Ectodermal cell (in vitro differentiated cells): ENCODE measurements around the gene IER5.

ENCODE experiments used
- H3K27ac ChIP-seq: 2 replicates; pipeline ENCODE4 v1.7.0; 2013; ENCODE audit warnings: mild to moderate bottlenecking, low read depth, low read length; ENCODE audit not compliant: insufficient read depth, poor library complexity, severe bottlenecking
- H3K27me3 ChIP-seq: 2 replicates; pipeline ENCODE4 v1.7.0; 2013; ENCODE audit warnings: mild to moderate bottlenecking, low read length; ENCODE audit not compliant: insufficient read depth, control insufficient read depth, poor library complexity, severe bottlenecking
- H3K36me3 ChIP-seq: one replicate; pipeline ENCODE4 v1.7.0; 2013; ENCODE audit warnings: low read length; ENCODE audit not compliant: control insufficient read depth, insufficient read depth
- H3K4me1 ChIP-seq: one replicate; pipeline ENCODE4 v1.7.0; 2013; ENCODE audit warnings: low read length; ENCODE audit not compliant: control insufficient read depth, insufficient read depth
- H3K4me3 ChIP-seq: 2 replicates; pipeline ENCODE4 v1.7.0; 2013; ENCODE audit warnings: low read depth, low read length, control low read depth; ENCODE audit not compliant: insufficient read depth
- H3K9me3 ChIP-seq: 2 replicates; pipeline ENCODE4 v1.7.0; 2013; ENCODE audit warnings: mild to moderate bottlenecking, low read length, moderate library complexity; ENCODE audit not compliant: control insufficient read depth
- WGBS, 2 experiments: methylation state at CpG; one replicate each; pipeline ENCODE4 v1.1.7; 2013; ENCODE audit warnings: missing lambda C conversion rate in 2 of 2; 5-methylcytosine and 5-hydroxymethylcytosine counted together

Gene IER5

DNA sequence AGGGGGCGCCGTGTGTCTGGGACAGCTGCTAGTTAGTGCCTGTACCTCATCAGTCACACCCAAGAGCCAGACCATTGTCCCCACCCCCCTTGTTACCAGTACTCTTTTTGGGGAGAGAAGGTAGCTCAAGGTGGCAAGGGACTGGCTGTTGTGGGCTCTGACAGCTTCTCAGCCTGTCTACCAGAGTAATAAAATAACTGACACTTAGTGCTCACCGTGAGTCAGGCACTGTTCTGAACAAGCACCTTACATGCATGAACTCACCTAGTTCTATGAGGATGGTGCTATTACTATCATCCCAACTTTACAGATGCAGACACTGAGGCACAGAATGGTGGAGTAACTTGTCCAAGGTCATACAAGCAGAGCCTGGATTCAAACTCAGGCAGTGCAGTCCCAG is 34.7 kb downstream of the IER5 start:
- WGBS, 2 experiments, result 88 to 89% methylated on average over 3 of the region's 3 CpGs
- peaks cover 20% of the 10 kb centered on the region for H3K4me1 ChIP-seq
- H3K27me3 ChIP-seq, result no peaks in the 10 kb centered on the region

DNA sequence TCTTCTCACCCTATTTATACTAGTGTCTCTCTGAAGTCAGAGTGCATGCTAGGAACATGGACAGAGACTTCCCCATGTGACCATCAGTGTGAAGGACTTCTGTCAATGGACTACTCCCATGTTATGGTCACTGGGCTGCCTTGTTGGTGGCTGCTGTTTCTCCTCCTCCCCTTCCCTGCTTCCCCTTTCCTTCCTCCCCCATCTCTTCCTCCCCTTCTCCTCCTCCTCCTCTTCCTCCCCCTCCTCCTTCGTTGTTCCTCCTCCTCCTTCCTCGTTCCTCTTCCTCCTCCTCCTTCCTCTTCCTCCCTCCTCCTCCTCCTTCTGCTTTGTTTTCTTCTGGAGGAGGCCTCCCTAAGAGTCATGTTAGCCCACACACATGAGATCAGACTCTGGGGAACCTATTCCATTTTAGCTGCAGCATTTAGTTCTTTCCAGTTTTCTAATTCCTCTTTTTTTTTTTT is 35.8 kb downstream of the IER5 start:
- H3K27ac ChIP-seq, result no peak overlapping the region
- H3K4me3 ChIP-seq, result no peak overlapping the region
- H3K36me3 ChIP-seq, result no peaks in the 10 kb centered on the region
- H3K9me3 ChIP-seq, result no peaks in the 10 kb centered on the region
- 26 to 43% methylated on average over 2 of the region's 2 CpGs for WGBS, 2 experiments
- H3K4me1 ChIP-seq, result peaks cover 28% of the 10 kb centered on the region
- no peaks in the 10 kb centered on the region for H3K27me3 ChIP-seq

More for the DNA sequence above, 34.7 kb downstream of the IER5 start:
- Histone ChIP-seq H3K27ac (no peak overlapping the region), H3K4me3 (no peak overlapping the region), H3K9me3 (no peaks in the 10 kb centered on the region), H3K36me3 (no peaks in the 10 kb centered on the region)

DNA sequence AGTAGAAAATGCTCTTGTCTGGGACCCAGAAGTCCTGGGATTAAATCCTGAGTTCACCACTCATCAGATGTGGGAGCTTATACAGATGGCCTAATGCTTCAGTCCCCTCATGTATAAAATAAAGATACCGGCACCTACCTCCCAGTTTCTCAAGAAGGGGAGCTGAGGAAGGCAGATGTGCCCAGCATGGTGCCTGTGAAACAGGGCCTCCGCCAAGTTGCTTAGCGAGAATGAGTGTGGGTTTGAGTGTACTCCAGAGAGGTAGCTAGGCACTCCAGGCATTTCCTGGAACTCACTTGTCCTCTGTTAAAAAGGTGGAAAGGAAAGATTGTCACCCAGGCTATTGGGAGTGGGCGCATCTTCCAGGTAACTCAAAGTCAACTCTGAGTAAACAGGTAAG is 37.8 kb downstream of the IER5 start:
- Histone ChIP-seq H3K9me3 (no peaks in the 10 kb centered on the region), H3K4me3 (no peak overlapping the region), H3K36me3 (no peaks in the 10 kb centered on the region), H3K27ac (no peak overlapping the region), H3K4me1 (peaks cover 46% of the 10 kb centered on the region), H3K27me3 (no peaks in the 10 kb centered on the region)
- 93% methylated on average over 4 of the region's 4 CpGs for WGBS, 2 experiments

DNA sequence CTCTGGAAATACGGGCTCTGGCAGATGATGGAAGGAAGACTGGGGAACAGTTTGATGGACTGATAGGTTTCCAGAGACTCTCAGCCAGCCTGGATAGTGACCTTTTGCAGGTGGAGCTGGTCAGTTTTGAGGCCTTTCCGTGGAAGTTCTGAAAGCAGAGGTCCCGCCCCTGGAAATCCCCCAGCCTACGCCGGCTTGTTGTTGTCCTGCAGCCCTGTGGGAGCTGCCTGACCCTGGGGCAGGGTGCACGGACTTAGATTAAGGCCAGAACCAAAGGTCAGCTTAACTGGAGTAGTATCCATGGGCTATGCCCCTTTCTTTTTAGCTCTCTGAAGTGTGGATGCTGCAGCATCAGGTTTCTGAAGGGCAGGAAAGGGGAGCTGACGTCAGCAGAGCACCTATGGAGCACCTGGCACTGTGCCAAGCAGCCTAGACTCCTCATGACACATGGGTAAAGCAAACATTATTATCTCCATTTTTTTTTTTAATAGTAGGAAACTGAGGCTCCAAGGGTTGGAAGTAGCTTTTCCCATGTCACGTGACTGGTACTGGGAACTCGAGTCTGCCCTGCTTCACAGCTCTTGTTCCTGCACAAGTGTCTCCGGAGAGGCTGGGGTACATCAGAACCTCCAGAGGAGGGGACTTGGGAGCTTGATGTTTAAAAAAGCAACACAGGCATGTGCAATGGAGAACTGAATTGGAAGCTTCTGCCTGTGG is 38.5 kb downstream of the IER5 start:
- H3K27ac ChIP-seq, result no peak overlapping the region
- 54 to 57% methylated on average over 10 of the region's 10 CpGs for WGBS, 2 experiments

DNA sequence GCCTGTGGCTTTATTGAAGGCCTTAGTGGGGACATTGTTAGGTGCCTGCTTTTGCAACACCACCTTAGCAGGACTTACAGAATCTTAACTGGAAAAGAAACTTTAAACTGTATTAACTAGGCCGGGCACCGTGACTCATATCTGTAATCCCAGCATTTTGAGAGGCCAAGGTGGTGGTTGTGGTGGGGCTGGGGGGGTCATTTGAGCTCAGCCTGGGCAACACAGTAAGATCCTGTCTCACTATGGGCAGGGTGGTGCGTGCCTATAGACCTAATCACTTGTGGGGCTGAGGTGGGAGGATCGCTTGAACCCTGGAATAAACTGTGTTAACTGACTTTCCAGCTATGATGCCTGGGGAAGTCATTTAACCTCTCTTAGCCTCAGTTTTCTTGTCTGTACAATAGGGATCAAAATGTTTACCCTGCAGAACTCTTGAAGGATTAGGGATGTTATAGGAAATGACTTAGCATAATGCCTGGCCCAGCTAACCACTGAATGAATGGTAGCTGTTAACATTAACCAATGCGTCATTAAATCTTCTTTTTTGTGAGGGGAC is 39.5 kb downstream of the IER5 start:
- WGBS, 2 experiments, result 92 to 93% methylated on average over 5 of the region's 5 CpGs
- Histone ChIP-seq H3K27ac (peak overlapping the region; percentile 58), H3K36me3 (no peaks in the 10 kb centered on the region), H3K9me3 (no peaks in the 10 kb centered on the region), H3K4me1 (peaks cover 50% of the 10 kb centered on the region), H3K4me3 (no peak overlapping the region), H3K27me3 (no peaks in the 10 kb centered on the region)

More for the DNA sequence above, 38.5 kb downstream of the IER5 start:
- Histone ChIP-seq H3K9me3 (no peaks in the 10 kb centered on the region), H3K27me3 (no peaks in the 10 kb centered on the region), H3K4me1 (peaks cover 50% of the 10 kb centered on the region), H3K36me3 (no peaks in the 10 kb centered on the region), H3K4me3 (no peak overlapping the region)

DNA sequence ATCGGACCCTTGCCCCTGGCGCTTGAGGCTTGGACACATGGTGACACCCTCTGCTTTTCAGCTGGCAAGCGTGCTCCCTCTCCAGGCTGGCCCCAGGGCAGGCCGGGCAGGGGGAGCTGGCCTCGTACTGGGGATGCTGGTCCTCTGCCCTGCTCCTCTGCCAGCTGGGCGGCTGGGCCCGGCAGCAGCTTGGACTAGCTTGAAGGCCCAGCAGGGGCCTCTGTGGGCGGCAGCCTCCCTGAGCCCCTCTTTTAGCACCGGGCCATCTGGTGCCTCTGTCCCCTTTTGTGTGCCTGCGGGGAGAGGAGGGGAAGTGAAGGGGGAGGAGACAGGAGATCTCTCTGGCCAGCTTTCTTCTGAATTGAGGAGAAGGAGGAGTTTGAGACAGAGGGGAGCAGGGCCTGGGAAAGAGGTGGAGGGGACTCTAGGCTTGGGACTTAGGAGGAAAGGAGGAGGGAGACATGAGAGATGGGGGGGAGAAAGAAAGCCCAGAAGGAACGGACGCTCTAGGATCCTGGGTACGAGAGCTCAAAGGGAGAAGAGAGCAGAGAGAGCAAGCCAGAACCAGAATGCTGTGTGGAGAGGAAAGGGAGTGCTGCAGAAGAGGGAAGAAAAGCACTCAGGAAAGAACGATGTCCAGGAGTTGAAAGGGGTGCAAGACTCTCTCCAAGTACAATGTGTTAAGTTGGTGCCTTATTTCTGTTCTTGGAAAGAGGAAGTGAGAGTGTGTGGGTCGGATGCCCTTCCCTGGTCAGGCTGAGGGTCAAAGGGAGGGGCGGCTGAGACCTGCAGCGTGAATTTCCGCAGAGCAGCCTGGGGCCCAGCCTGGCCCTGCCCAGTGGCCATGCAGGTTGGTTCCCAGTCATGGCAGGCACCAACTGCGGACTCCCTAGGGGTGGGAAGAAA is 40.3 kb downstream of the IER5 start:
- H3K27ac ChIP-seq, result peak overlapping the region; percentile 58
- no peaks in the 10 kb centered on the region for H3K27me3 ChIP-seq
- H3K36me3 ChIP-seq, result no peaks in the 10 kb centered on the region
- no peak overlapping the region for H3K4me3 ChIP-seq
- no peaks in the 10 kb centered on the region for H3K9me3 ChIP-seq
- H3K4me1 ChIP-seq, result peaks cover 50% of the 10 kb centered on the region
- 29 to 31% methylated on average over 19 of the region's 19 CpGs for WGBS, 2 experiments

DNA sequence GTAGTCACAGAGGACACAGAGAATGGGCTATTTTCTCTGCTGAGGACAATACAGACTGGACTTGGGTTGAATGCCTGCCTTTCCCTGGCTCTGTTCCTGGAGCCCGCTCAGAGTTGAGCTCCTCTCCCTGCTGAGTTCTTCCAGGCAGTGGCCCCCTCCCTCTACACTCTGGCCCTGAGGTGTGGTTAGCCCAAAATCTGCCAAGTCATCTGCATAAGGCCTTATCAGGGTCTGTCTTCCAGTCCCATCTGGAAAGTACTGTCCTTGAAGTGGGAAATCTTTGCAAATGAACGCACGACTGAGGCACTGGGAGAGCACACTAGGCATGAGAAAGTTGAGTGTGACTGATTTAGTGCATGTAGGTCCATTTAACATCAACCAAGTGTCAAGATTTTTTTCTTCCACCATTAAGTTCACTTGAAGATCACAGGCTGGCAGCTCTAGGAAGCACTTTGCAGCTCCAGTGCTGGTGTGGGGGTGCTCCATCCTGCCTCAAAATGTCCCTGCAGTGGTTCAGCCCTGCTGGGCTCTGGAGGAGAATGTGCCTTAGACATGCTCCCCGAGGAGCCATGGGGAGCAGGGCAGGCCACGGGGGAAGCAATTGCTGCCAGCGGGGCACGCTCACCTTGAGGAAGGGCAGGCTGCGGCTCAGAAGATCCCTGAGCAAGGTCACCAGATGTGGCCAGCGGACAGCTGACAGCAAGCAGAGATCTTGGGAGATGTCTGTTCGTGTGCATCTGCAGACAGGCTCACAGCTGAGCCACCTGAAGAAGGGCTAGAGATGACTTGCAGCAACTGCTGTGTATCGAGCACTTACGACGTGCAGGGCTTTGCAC is 41.5 kb downstream of the IER5 start:
- Histone ChIP-seq H3K4me1 (peaks cover 55% of the 10 kb centered on the region), H3K27me3 (no peaks in the 10 kb centered on the region), H3K36me3 (no peaks in the 10 kb centered on the region), H3K9me3 (no peaks in the 10 kb centered on the region), H3K27ac (no peak overlapping the region), H3K4me3 (no peak overlapping the region)
- 80 to 82% methylated on average over 13 of the region's 13 CpGs for WGBS, 2 experiments

DNA sequence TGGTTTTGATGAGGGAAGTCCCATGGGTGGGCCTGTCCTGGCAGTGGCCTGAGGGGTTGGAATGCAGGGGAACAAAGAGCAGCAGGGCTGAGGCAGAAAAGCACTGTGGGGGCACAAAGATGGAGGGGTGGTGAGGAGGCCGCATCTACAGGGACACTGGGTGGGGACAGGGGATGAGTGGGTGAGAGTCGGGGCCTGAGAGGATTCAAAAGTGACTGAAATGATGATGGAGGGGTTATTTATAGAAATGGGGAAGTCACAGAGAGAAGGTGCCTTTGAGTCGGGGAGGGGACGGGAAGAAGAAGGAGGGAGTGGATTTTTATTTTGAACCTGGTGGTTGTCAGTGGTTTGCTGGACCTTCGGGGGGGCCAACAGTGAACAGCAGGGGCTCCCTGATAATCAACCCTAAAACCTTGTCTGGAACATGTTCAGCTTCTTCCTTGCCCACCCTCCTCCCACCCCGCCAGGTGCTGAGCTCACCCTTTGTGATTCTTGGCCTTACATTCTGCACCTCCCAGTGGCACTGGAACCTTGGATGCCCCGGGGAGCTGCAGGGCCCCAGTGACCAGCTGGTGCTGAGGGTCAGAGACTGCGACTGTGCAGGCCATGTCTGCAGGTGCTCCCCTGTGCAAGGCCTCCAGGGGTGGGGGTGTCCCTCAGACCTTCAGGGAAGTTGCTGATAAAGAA is 42.9 kb downstream of the IER5 start:
- Histone ChIP-seq H3K27me3 (no peaks in the 10 kb centered on the region), H3K27ac (no peak overlapping the region), H3K4me3 (no peak overlapping the region), H3K4me1 (peaks cover 59% of the 10 kb centered on the region), H3K9me3 (no peaks in the 10 kb centered on the region), H3K36me3 (no peaks in the 10 kb centered on the region)
- WGBS, 2 experiments, result 83 to 84% methylated on average over 8 of the region's 8 CpGs

DNA sequence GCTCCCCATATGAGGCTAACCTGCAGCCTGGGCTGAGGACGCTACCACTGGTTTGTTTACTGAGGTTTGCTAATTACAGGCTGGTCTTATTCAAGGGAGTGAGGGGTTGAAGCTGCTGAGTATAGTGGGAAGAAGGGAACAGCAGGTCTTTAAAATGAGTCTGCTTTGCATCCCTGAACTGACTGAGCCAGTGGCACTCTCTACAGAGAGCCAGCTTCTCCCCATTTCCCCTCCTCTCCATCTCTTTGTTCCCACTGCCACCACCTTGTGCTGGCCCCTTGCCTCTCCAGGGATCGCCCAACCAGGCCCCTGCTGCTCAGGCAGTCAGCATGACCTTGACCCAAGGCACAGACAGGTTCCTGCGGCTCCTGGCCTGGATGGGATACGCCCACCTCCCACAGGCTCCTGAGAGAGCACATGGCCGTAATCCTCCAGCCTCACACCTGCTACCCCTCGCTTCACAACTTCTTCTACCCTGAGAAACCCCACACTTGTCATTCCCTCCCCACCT is 45.0 kb downstream of the IER5 start:
- Histone ChIP-seq H3K9me3 (no peaks in the 10 kb centered on the region), H3K27ac (no peak overlapping the region), H3K27me3 (no peaks in the 10 kb centered on the region), H3K4me1 (peaks cover 39% of the 10 kb centered on the region), H3K36me3 (no peaks in the 10 kb centered on the region), H3K4me3 (no peak overlapping the region)
- WGBS, 2 experiments, result 62% methylated on average over 6 of the region's 6 CpGs
